Calu3 (cell line): Measurements from ENCODE around the gene RAI1. TPM values are rescaled to one million over a fixed set of nuclear protein-coding genes. Genes with fewer than 3 reads are reported as not detected.

Experiments
- BruUV-seq: library from RNA; stranded (reverse); fragments of 400-500 nt; replicated peaks from 2 replicates; lab custom pipeline; 2021; lab: Mats Ljungman, UMichigan
- CTCF ChIA-PET: fragments of 300-600 bp; sonication (Branson Sonifier 250); formaldehyde crosslinking; loops from one replicate; lab custom pipeline; 2022; ENCODE audit warnings: antibody characterized with exemption; lab: Charles Lee
- DNase-seq: peaks from one replicate; pipeline ENCODE4 v3.0.0; 2022
- H3K27ac Mint-ChIP-seq: one replicate; pipeline ENCODE4 v1.8.0; 2022; ENCODE audit warnings: mixed read lengths; ENCODE audit not compliant: unreplicated experiment
- H3K27me3 Mint-ChIP-seq: one replicate; pipeline ENCODE4 v1.8.0; 2022; ENCODE audit warnings: mixed read lengths; ENCODE audit not compliant: unreplicated experiment
- H3K36me3 Mint-ChIP-seq: one replicate; pipeline ENCODE4 v1.8.0; 2022; ENCODE audit warnings: mild to moderate bottlenecking, moderate library complexity, mixed read lengths; ENCODE audit not compliant: insufficient read depth, unreplicated experiment
- H3K4me1 Mint-ChIP-seq: one replicate; pipeline ENCODE4 v1.8.0; 2022; ENCODE audit warnings: mild to moderate bottlenecking, low read depth, mixed read lengths; ENCODE audit not compliant: unreplicated experiment
- H3K4me3 Mint-ChIP-seq: one replicate; pipeline ENCODE4 v1.8.0; 2022; ENCODE audit warnings: mild to moderate bottlenecking, low read depth, moderate library complexity, mixed read lengths; ENCODE audit not compliant: unreplicated experiment
- H3K9me3 Mint-ChIP-seq: one replicate; pipeline ENCODE4 v1.8.0; 2022; ENCODE audit warnings: low read depth, mixed read lengths; ENCODE audit not compliant: unreplicated experiment
- intact Hi-C: fragments of 100-400 bp; cut with micrococcal nuclease; formaldehyde crosslinking; loops from one replicate; pipeline ENCODE4 v1.10.0; 2022; ENCODE audit not compliant: unreplicated experiment
- total RNA-seq: library from RNA; stranded (reverse); gene quantifications from 2 replicates; pipeline ENCODE4 v1.2.3, GENCODE V29; 2022
- TF ChIP-seq, protein P1 (sequence below): fragments of 200-600 bp; IDR thresholded peaks from one replicate; pipeline ENCODE4 v1.8.0; 2022; ENCODE audit warnings: antibody characterized with exemption; ENCODE audit not compliant: unreplicated experiment

The RAI1 gene
- total RNA-seq, 1 experiment from 2014 or later = 38.0 TPM

- intact Hi-C loops = loop anchor here (10.0 kb wide), 1 partner anchor 46 kb away; no protein-coding TSS in a partner anchor
- CTCF ChIA-PET = no interaction called here
- TF ChIP-seq, protein P1, sequence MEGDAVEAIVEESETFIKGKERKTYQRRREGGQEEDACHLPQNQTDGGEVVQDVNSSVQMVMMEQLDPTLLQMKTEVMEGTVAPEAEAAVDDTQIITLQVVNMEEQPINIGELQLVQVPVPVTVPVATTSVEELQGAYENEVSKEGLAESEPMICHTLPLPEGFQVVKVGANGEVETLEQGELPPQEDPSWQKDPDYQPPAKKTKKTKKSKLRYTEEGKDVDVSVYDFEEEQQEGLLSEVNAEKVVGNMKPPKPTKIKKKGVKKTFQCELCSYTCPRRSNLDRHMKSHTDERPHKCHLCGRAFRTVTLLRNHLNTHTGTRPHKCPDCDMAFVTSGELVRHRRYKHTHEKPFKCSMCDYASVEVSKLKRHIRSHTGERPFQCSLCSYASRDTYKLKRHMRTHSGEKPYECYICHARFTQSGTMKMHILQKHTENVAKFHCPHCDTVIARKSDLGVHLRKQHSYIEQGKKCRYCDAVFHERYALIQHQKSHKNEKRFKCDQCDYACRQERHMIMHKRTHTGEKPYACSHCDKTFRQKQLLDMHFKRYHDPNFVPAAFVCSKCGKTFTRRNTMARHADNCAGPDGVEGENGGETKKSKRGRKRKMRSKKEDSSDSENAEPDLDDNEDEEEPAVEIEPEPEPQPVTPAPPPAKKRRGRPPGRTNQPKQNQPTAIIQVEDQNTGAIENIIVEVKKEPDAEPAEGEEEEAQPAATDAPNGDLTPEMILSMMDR = no peak
- H3K36me3 Mint-ChIP-seq = peaks cover 66% of the 10 kb centered on the region
- DNase-seq = no peak
- H3K27ac Mint-ChIP-seq = peak overlapping the region; percentile 80
- no peaks in the 10 kb centered on the region for H3K9me3 Mint-ChIP-seq
- BruUV-seq = no TSS peak
- peaks cover 33% of the 10 kb centered on the region for H3K4me1 Mint-ChIP-seq
- no peaks in the 10 kb centered on the region for H3K27me3 Mint-ChIP-seq
- peak overlapping the region; percentile 43 for H3K4me3 Mint-ChIP-seq
Observed at GRCh38 chr17:17819111-17819510, 137.9 kb downstream of the RAI1 start.

DNA sequence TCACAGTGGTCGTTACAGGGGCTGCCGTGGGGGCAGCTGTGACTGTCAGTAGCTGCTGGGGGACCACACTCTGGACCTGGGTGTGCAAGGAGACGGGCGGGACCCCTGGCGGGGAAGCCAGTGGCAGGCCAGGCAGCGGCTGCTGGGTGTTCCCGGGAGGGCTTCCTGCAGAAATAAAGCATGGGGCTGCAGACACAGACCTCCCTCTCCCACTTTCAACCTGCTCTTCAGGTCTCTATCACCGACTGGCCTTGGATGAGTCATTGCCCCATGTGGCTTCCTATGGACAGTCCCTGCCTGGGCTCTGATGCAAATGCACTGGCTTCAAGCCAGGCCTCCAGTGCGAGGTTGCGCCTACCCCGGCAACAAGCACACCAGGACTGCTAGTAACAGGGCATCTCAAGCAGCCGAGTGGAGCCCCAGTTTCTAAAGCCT is 138.3 kb downstream of the RAI1 start:
- peaks cover 33% of the 10 kb centered on the region for H3K4me1 Mint-ChIP-seq
- peak overlapping the region; percentile 80 for H3K27ac Mint-ChIP-seq
- no peaks in the 10 kb centered on the region for H3K27me3 Mint-ChIP-seq
- H3K36me3 Mint-ChIP-seq = peaks cover 67% of the 10 kb centered on the region
- no peaks in the 10 kb centered on the region for H3K9me3 Mint-ChIP-seq
- TSS peak; percentile 7 for BruUV-seq
- TF ChIP-seq, protein P1 = no peak
- peak; percentile 81 for DNase-seq
- H3K4me3 Mint-ChIP-seq = peak overlapping the region; percentile 43
- intact Hi-C loops = loop anchor here (10.0 kb wide), 1 partner anchor 45 kb away; no protein-coding TSS in a partner anchor
- CTCF ChIA-PET = interaction anchor here (0.6 kb wide), 1 partner anchor 172 kb away, joined by 4 read pairs; no protein-coding TSS in a partner anchor

DNA sequence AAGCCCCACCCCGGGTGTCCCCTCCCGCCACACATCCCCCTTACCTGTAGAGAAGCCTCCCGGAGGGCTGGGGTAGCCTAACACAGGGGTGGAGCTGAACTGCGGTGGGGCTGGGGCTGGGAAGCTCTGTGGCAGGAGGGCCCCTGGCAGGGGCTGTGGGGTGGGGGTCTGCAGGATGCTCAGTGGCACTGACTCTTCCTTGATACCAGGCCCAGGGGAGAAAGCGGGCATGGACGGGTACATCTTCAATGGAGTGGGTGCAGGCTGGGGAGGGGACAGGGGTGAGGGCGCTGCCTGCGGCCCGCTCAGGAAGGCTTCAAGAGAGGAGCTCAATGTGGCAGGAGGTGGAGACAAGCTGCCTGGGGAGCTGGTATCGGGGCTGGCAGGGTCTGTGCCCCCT is 138.8 kb downstream of the RAI1 start:
- Mint-ChIP-seq H3K4me3 (peak overlapping the region; percentile 43), H3K4me1 (peaks cover 33% of the 10 kb centered on the region), H3K27ac (peak overlapping the region; percentile 80), H3K9me3 (no peaks in the 10 kb centered on the region), H3K36me3 (peaks cover 65% of the 10 kb centered on the region), H3K27me3 (no peaks in the 10 kb centered on the region)
- CTCF ChIA-PET = interaction anchor here (0.6 kb wide), 1 partner anchor 171 kb away, joined by 4 read pairs; no protein-coding TSS in a partner anchor
- no peak for DNase-seq
- no TSS peak for BruUV-seq
- TF ChIP-seq, protein P1 = no peak
- intact Hi-C loops = no loop called here

GRCh38 chr17:17820463-17821158 is 139.4 kb downstream of the RAI1 start:
- BruUV-seq = no TSS peak
- Mint-ChIP-seq H3K4me1 (peaks cover 34% of the 10 kb centered on the region), H3K4me3 (no peak overlapping the region), H3K36me3 (peaks cover 64% of the 10 kb centered on the region), H3K9me3 (no peaks in the 10 kb centered on the region), H3K27ac (peak overlapping the region; percentile 42), H3K27me3 (no peaks in the 10 kb centered on the region)
- TF ChIP-seq, protein P1 = no peak
- intact Hi-C loops = no loop called here
- CTCF ChIA-PET = no interaction called here
- no peak for DNase-seq
